Raji (cell line): ENCODE data around the gene SLC22A23.

Experiments
- POLR2A ChIP-seq: IDR thresholded peaks from 2 replicates; pipeline ENCODE4 v1.6.1; 2011; ENCODE audit warnings: low read depth, low read length, control low read depth; ENCODE audit not compliant: insufficient read depth

Gene SLC22A23

DNA sequence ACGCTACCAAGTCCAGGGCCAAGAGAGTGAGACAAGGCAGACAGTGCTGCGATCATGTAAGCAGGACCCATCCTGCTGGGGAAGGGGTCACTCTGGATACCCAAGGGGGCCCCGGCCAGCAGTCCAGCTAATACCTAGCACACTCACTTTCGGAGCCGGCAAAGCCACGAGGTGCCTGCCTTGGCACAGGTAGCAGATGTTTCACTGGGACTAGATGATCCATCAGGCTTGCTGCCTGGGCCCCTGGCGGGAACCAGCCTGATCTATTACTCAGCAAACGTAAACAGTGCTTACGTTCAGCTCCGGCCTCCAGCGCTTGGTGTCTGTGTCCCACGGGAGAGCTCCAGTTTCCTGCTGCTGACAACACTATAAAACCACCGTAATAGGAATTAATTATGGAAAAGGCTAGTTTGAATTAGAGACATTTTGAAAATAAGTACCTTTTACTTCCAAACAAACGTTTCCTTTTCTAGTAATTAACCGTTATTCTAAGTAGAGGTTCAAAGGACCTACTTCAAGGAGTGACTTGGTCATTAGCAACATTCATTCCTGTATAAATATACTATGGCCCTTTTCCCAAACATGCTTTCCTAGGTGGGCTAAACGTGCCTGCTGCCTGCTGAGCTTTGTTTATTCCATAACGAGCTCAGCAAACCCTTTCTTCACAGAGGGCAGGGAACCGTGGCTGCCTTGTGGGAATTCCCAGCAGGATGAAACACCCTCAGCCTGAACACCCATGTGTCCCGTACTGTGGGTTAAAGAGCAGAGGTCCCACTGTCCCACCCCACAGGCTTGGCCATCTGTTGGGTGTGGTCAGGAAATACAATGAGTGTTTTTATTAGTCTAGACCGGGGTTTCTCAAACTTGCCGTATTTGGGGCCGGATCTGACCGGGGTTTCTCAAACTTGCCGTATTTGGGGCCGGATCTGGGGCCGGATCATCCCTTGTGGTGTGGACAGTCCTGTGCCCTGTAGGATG lies 18.4 kb downstream of the SLC22A23 start:
- TF ChIP-seq POLR2A = no peak

DNA sequence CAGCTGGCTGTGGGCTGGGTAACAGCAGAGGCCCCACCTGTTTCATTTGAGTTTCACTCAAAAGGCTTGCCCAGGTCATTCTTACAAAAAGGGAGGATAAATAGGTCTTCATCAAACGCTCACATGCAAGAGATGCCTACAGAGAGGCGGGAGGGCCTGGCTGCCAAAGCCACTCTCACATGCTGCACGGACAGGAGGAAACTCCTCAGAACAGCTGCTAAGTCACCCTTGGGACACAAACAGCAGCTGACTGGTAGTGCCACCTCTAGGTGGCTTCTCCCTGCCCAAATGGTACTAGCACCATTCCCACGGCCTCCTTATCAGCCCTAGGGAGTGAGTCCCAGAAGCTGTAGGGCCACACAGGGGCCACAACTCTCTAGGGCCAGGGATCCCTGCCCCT lies 23.8 kb downstream of the SLC22A23 start:
- no peak for TF ChIP-seq POLR2A

DNA sequence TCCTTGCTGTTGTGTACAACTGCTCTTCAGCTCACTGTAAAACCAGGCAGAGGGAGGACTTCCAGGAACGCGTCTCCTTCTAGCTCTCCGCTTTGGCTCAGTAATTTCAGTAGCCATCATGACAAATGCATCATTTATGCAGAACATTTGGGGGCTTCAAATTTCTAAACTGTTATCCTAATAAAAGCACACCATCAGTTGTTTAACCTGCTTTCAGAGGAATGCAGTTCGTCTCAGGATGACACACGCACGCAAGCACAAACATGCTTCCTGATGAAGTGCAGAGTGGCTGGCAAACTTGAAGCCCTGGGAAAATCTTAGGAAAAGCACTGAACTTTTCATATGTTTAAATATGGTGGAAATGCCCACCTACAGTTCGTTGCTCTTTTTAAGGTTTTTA lies 24.4 kb downstream of the SLC22A23 start:
- no peak for TF ChIP-seq POLR2A

DNA sequence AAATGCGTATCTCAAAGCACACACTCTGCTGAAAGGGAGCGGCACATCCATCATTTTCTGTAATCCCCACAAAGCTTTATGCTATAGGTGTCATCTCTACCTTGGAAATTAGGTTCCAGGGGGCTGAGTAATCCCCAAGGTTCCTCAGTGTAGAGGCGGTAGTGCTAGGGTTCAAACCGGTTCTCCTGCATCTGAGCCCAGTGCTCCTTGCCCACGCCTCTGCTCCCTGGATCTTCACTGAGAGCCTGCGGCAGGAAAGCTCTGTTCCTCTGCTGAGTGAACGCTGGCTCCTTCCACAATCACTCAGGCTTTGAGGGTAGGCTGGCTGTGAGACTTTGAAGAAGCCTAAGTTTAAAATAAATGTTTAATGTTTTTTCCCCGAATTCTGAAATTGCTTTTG lies 24.9 kb downstream of the SLC22A23 start:
- TF ChIP-seq POLR2A = no peak

DNA sequence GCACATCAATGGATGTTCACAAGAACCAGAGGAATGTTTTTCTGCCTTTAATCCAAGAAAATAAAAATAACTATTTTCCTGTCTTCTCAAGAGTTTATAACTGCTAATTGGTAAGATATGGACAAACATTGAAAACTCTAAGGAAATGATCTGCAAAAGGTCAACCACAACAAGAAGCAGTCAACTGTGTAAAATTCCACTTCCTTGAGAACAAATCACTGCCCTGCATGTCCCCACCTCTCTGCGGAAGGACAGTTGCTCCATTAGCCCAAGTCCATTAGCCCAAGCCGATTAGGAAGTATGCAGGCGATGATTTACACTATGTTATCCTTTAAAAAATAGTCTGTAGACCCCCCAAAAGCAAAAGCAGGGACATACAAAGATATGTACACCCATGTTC lies 27.6 kb downstream of the SLC22A23 start:
- no peak for TF ChIP-seq POLR2A

DNA sequence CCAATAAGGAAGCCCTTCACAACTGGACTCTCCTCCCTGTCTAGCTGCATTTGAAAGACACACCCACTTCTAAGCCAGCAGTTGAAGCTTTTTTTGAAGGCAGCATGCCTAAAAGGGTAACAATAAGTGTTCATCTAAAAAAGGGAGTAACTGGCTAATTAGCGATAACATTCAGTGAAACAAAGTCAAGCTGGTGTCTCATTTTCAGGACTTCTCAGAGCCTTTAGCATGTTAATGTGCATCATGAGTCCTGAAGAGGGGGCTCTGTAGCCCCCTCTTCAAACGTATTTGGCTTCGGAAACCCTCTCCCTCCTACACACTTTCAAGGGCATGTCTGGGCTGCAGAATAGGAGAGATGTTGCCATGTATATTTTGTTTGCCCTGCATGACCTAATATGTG lies 28.1 kb downstream of the SLC22A23 start:
- TF ChIP-seq POLR2A = no peak

DNA sequence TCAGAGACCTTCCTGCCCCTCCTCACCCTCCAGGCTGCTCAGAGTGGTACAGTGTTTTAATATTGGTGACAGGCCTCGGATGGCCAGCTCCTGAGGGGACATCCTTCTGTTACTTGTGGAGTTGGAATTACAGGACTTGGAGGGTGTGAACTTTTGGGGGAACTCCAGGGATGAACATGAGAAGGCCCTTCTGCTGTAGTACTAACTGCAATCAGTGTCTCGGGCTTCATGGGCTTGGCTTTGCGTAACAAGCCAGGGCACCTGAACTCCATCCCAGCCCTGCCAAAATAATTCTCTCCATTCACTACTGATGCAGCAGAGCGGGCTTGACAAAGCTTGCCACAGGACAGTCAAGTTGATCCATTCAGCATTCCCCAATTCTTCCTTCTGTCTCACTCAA lies 28.6 kb downstream of the SLC22A23 start:
- TF ChIP-seq POLR2A = no peak

DNA sequence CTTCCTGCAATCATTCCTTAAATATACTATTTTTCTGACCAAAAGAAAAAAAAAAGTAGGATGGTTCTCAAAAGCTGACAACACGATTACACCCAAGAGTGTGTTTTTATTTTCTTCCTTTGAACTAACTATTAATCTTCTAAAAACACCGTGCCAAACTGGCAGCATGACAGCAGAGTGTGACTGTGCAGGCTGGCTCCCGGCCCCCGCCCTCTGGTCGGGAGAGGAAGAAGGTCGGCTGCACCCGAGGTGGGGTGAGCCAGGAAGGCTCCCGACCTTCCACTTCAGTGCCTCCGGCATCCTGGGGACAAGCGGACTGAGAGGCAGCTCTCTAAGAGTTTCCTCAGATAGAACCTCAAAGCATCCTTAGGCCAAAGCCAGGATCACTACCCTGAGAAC lies 29.2 kb downstream of the SLC22A23 start:
- no peak for TF ChIP-seq POLR2A

DNA sequence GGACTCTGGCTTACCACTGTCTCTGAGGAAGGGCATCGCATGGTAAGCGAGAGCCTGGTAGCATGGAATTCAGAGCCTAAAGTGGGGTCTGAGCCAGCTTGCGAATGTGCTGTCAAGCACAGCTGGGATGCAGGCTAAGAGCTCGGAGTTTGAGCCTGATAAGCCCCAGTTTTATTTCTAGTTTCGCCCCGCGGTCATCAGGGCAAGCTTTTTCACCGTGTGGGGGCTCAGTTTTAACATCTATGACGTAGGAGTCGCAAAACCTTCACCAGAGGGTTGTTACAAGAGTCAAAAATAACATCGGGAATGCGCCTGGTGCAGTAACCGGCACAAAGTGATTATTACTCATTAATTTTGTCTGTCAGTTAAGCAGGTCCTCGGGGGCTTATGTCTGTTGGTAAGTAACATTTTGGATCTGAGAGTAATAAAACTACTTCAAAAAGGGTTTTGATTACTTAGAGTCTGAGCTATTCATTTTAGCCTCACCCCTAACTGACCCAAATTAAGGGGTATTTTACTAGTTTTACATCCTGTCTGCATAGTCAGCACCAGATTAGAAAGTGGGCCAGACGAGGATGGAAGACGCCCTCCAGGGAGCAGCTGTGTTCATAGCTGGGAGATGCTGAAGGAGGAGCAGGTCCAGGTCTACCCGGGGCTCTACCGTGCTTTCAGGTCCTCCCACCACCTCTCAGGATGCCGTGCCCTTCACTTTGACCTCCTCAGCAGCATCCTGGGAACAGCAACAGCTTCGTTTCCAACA lies 29.7 kb downstream of the SLC22A23 start:
- TF ChIP-seq POLR2A = no peak

DNA sequence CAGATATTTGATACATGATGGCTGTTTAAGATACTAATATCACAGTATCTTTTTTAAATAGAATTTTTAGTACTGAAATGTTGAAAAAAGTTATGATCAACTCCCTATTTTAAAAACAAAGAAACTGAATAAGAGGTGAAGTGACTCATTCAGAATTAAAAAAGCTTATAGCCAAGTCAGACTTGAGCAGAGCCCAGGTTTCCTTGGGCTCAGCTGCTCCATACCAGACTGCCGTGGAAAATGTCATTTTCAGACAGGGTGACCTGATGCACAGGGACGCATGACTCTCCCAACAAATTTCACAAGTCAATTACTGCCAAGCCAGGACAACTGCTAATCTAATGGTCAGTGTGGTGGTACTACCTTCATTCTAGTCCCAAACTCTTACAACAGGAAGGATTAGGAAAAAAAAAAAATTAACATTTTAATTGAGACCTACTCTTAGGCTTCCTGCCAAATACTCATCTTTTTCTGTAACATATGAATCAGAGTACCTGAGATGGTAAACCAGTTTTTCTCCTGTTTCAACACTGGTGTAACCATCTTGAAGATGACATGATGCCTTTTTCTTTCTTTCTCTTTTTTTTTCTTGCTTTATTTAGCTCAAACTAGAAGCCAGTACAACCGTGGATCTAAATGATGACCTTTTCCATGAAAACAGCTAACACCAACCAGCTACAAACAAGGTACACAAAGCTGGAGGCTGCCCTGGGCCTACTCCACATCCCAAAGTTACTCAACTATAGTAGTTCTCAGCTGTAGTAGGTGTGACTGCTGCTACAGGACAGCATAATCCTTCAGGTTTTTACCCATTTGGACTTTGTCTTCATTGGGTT lies 30.5 kb downstream of the SLC22A23 start:
- no peak for TF ChIP-seq POLR2A

DNA sequence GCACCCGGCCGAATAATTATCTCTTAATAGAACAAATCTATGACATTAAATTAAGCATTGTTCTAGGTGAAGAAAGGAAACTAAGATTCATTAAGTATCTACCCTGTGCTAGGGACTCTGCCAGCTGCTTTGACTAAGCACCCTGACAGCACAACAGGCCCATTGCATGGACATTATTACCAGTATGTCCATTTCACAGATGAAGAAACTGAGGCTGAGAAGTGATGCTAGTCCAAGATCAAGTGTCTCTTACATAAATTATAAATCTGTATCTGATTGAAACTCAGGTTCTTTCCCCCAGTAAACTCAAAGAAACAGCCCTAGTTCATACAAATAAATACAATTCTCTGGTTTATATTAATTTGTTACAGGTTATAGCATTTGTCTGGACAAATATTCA lies 31.3 kb downstream of the SLC22A23 start:
- no peak for TF ChIP-seq POLR2A

DNA sequence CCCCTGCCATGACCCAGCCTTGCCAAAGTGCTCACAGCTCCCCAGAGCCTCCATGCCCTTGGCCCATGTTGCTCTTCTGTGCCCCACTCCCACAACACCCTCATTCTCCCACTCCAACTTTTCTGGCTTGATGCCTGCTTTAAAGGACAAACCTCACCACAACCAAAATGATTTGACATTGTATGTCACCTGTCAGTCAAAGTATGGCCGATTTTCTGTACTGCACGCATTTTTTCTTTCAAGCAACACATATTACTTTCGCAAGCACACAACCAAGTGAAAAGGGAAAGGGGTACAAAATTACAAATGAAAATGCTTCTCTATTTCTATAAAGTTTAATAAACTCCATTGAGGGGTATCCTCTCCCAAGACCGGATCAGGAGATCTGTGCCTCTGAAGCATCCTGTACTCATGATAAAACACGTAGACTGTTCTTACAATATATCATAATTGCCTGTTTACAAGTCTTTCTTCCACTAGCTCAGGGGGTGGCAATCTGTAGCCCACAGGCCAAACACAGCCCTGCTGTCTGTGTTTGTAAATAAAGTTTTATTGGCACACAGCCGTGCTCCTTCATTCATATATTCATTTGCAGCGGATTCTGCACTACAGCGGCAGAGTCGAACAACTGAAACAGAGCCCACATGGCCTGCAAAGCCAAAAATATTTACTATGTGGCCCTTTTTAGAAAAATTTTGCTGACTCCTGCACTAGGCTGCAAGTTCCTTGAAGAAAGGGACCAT lies 32.5 kb downstream of the SLC22A23 start:
- TF ChIP-seq POLR2A = no peak

DNA sequence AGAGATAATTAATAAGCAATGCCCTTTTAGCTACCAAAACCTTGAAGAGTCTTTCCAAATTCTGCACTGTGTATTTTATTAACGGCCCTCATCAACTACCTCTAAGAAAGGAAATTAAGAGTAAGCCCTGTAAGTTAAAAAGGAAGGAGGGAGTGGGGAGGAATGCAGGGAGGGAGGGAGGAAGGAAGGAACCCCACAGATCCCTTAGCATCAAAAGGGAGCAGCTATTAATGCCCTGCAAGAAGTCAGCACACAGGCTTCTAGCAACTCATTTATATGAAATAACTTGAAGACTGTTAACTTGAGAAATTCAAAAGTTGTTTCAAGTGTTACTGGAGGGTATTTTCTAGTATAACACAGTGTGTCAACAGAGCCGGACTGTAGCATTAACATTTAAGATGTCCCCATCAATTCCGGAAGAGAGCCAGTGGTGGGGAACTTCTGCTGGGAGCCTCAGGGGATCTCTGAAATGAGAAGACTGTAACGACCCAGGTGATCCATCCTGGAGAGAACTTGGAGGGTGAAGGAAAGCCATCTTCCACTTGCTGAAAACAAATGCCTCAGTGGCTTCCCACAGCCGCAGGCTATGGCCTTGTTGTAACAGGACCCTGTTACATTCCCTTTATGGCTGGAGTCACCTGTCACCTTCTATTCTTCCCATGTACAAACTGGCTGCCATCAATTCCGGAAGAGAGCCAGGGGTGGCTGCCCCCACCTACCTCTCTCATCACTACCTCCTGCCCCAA lies 33.2 kb downstream of the SLC22A23 start:
- no peak for TF ChIP-seq POLR2A

DNA sequence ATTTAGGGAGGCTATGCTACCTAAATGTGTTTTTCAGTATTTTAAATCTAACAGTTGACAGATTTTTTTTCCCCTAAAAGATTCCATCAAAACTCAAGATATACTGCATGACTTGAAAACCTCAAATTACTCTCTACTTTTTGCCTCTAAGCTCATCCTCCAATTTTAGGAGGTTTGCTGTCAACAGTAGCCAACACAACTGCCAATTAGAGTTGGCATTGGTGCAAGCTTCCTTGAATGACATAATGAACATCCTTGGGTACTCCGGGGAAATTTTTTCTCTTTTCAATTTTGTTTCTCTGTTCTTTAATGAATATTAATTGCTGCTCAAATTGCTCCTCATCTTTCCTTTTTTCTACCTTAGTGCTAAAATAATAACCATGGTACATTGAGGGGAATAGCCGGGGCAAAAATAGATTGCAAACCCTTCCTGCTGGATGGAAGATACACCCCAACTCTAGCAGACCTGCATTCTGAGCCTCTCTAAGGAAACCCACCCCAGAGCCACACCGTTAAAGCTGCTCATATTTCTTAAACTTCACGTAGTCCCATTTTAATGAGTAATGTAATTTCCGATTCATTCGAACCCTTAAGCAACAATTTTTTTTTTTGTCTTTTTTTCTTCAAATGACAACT lies 34.3 kb downstream of the SLC22A23 start:
- TF ChIP-seq POLR2A = no peak
